ENCODE data around the gene PSPN.

DNA sequence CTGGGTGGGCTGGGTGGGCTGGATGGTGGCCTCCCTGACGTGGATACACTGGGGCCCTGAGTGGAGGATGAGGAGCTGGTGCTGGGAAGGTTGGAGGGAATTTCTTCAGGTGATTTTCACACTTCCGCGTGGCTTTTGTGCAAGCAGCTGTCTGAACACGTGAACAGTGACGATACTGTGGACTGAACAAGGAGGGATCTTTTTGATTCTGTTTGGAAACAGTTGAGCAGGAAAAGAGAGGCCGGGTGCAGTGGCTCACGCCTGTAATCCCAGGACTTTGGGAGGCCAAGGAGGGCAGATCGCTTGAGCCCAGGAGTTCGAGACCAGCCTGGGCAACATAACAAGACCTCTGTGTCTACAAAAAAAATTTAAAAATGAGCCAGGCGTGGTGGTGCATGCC, 26.3 kb upstream of the PSPN start:
- TF ChIP-seq, protein P1, sequence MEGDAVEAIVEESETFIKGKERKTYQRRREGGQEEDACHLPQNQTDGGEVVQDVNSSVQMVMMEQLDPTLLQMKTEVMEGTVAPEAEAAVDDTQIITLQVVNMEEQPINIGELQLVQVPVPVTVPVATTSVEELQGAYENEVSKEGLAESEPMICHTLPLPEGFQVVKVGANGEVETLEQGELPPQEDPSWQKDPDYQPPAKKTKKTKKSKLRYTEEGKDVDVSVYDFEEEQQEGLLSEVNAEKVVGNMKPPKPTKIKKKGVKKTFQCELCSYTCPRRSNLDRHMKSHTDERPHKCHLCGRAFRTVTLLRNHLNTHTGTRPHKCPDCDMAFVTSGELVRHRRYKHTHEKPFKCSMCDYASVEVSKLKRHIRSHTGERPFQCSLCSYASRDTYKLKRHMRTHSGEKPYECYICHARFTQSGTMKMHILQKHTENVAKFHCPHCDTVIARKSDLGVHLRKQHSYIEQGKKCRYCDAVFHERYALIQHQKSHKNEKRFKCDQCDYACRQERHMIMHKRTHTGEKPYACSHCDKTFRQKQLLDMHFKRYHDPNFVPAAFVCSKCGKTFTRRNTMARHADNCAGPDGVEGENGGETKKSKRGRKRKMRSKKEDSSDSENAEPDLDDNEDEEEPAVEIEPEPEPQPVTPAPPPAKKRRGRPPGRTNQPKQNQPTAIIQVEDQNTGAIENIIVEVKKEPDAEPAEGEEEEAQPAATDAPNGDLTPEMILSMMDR (IDR thresholded peaks at IDR 0.05; ENCODE audit: borderline replicate concordance, extremely low read depth, low read length, poor library complexity, severe bottlenecking) = no peak
- no peak for TF ChIP-seq EZH2 (IDR thresholded peaks at IDR 0.05; ENCODE audit: borderline replicate concordance, low read depth, low read length, severe bottlenecking)

Data from DND-41 (cell line).